ENCODE data around the gene FADS2.

FADS2 gene

DNA sequence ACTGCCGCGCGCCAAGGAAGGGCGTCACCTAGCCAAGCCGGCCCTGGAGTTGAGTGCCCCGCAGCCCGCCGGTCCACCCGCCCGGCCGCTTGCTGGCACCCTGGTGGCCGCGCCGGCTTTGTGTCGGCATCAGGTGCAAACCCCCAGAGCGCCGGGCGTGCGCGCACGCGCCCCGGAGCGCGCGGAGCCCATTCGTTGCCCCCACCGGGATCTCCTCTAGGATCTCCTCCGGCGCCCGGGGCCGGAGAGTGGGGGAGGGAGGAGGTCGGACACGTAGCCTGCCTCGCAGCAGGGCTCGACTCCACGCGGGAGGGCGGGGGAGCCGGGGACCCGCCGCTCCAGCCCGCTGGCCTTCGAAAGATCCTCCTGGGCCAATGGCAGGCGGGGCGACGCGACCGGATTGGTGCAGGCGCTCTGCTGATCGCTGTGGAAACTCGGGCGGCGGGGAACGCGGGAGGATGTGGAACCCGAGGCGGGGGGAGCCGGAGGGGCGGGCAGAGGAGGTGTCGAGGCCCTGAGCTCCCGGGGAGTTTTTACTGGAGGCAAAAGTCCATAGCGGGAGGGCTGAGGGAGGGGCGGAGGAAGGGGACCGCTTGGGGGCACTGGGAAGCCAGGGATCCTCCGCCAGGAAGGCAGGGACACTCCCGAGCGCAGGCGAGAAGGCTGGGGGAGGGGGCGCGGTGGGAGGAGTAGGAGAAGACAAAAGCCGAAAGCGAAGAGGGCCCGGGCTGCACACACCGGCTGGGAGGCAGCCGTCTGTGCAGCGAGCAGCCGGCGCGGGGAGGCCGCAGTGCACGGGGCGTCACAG is at the start of gene FADS2:
Gene FADS2 (plus strand): TSS at position 730 of the 808 bp plus-strand sequence. CDS start 91 bp downstream, outside the sequence.
- DNase-seq, result peak; percentile 81

GRCh38 chr11:61778357-61778886 is 49.7 kb upstream of the FADS2 start:
- DNase-seq, result no peak

DNA sequence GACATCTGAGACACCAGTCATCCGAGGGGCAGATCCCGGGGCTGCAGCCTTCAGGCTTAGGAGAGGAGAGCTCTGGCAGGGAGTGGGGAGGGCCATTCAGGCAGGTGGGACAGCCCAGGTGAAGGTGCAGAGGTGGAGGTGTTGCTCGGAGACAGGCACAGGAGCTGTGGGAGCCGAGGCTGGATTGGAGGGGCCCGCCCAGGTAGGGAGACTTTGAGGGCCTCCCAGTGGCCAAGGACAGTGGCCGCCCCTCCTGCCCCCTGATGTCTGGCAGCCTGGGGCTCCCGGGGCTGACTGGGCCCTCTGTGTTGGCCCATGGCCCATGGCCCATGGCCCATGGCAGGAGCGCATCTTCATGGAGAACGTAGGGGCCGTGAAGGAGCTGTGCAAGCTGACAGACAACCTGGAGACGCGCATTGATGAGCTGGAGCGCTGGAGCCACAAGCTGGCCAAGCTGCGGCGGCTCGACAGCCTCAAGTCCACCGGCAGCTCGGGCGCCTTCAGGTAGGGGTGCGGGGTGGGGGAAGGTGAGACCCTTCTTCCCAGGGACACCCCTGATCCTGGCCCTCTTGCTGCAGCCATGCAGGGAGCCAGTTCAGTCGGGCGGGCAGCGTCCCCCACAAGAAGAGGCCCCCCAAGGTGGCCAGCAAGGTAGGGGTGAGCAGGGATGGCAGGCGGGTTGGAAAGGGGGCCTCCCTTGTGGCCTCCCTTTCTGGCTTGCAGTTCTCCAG is 49.0 kb upstream of the FADS2 start:
- no peak for DNase-seq

- no peak for DNase-seq
Observed at GRCh38 chr11:61779666-61780525, 48.2 kb upstream of the FADS2 start.

- DNase-seq, result no peak
Observed at GRCh38 chr11:61780581-61781162, 47.4 kb upstream of the FADS2 start.

- no peak for DNase-seq
Observed at GRCh38 chr11:61781585-61781984, 46.5 kb upstream of the FADS2 start.

DNA sequence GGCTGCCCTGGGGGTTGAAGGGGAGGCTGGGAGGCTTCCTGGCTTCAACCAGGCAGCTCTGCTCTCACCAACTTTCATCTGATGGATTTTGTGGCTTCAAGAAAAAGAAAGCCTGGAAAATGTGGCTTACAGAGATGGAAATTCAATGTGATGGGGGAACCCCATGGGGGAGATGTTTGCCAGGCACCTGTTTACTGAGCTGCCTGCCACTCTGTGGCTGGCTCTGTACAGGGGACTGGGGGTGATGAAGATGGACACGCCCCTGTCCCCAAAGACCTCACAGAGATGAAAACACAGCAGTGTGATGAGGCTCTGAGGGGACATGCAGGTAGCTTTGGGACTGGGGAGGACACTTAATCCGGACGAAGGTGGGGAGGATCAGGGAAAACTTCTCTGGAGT is 45.8 kb upstream of the FADS2 start:
- DNase-seq, result no peak

DNA sequence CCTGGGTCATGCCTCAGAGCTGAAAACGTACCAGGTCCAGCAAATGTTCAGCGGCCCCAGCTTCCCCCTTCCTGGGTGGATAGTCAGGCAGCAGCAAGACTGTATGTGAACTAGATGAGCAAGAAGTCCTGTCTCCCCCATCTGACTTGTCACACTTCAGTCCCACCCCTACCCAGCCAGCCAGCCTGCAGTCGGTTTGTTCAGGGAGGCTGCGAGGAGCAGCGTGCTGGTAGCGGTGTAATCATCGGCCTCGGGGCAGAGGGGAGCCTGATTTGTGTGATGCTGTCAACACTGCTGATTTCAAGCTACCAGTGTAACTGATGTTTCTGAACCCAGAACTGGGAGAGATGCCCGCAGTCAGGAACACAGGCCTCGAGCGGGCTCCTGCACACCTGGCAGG is 45.3 kb upstream of the FADS2 start:
- DNase-seq, result no peak

- DNase-seq, result no peak
Observed at GRCh38 chr11:61783717-61784505, 44.2 kb upstream of the FADS2 start.

DNA sequence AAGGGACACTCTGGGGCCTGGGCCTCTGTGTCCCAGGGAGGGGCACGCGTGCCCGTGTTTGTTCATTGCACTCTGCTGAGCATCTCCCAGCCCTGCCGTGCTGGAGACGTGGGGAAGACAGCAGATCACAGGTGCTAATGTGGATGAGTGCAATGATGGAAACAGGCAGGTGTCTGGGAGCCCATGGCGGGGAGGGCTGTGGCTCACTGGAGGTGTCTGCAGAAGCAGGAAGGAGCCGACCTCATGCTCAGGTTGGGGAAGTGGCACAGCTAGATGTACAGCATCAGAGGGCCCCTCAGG is 43.6 kb upstream of the FADS2 start:
- DNase-seq, result no peak

- no peak for DNase-seq
Observed at GRCh38 chr11:61785837-61786402, 42.2 kb upstream of the FADS2 start.

DNA sequence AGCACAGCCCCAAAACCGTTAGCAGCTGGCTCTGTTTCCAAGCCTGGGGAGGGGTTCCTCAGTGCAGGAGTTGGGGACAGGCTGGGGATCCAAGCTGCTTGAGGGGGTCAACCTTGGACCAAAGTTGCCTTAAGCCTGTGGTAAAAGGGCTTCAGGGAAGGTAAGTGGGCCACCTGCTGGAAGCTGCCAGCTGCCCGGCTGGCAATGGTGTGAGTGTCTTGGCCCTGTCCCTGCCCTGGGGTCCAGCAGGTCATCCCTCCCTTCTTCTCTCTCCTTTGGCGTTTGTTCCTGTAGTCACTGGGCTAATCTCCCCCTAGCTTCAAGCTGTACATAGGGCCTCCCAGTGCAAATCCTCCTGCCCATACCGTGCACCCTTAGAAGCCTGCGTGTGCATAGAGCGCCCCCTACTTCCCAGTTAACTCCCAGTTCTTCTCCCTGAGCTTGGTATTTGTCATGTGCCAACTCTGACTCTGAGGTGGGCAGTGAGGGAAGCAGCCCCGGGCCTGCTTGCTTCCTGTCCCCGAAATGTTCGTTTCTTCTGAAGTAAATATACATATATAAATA is 40.1 kb upstream of the FADS2 start:
- no peak for DNase-seq

GRCh38 chr11:61791737-61792309 is 36.3 kb upstream of the FADS2 start:
- no peak for DNase-seq

DNA sequence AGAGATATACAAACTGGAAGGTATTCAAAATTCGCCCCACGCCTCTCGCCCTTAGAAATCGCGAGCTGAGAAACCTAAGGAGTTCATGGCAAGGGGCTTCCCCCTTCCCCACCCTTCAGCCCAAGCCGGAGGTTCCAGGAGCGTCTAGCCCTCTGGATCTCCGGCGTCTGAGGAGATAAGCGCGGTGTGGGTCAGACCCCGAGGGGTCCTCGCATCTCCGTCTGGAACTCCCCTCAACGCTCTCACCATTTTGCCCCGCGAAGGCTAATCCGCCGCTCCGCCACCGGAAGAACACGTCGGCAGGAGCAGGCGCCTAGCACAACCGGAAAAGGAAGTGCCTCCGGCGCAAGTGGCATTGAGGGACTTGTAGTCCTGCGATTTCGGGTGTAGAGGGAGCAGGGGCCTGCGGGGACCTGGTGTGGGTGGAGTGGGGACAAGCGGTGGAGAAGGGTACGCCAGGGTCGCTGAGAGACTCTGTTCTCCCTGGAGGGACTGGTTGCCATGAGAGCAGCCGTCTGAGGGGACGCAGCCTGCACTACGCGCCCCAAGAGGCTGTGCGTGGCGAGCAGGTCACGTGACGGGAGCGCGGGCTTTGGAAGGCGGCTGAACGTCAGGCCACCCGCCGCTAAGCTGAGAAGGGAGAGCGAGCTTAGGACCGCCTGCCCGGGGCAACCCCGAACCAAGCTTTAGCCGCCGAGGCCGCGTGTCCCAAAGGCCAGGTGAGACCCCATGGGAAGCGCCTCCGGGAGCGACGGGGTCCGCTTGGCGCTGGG is 35.6 kb upstream of the FADS2 start, which contains the start of the genes FEN1 and TMEM258:
Gene FEN1 (plus strand): TSS at position 602 of the 773 bp plus-strand sequence. CDS start 2,451 bp downstream, outside the sequence.
Gene TMEM258 (minus strand): TSS at position 290 of the 773 bp plus-strand sequence. CDS start 41 bp downstream, at position 249.
- DNase-seq, result peak; percentile 69

GRCh38 chr11:61793083-61793828 is 34.8 kb upstream of the FADS2 start:
- no peak for DNase-seq

DNA sequence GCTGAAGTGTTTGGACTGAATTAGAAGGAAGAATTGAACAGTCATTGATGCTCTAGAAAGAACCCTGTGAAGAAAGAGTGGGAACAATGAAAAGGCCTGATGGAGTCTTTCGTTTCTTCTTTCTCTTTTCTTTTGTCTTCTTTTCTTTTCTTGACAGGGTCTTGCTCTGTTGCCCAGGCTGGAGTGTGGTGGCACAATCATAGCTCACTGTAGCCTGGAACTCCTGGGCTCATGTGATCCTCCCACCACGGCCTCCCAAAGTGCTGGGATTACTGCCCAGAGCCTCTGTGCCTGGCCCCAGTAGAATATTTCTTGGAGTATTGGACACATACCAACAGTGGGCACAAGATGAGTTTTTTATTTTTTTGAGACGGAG is 34.3 kb upstream of the FADS2 start:
- DNase-seq, result no peak

- DNase-seq, result no peak
Observed at GRCh38 chr11:61794579-61794978, 33.5 kb upstream of the FADS2 start.

GRCh38 chr11:61795459-61795858 is 32.6 kb upstream of the FADS2 start:
- DNase-seq, result no peak

GRCh38 chr11:61795876-61796526 is 32.1 kb upstream of the FADS2 start:
- no peak for DNase-seq
